MG63 (cell line): ENCODE data around the gene FUT8. TPM values are rescaled to one million over a fixed set of nuclear protein-coding genes. Genes with fewer than 3 reads are reported as not detected.
A peak's percentile ranks its signal among the peaks of the same experiment; 100 is the strongest.

Experiments
- DNase-seq: peaks from one replicate; pipeline ENCODE4 v3.0.0-alpha.2; 2020
- H3K27me3 ChIP-seq: fragments of 250-450 bp; sonication (Bioruptor Pico); 2 replicates; pipeline ENCODE4 v1.5.1; 2020; ENCODE audit warnings: mild to moderate bottlenecking, moderate library complexity
- H3K36me3 ChIP-seq: fragments of 250-450 bp; sonication (Bioruptor Pico); 2 replicates; pipeline ENCODE4 v1.5.1; 2020; ENCODE audit warnings: mild to moderate bottlenecking, moderate library complexity
- H3K4me3 ChIP-seq: fragments of 250-450 bp; sonication (Bioruptor Pico); 2 replicates; pipeline ENCODE4 v1.5.1; 2020; ENCODE audit warnings: mild to moderate bottlenecking, moderate library complexity
- H3K9me3 ChIP-seq: fragments of 250-450 bp; sonication (Bioruptor Pico); 2 replicates; pipeline ENCODE4 v1.5.1; 2020; ENCODE audit warnings: mild to moderate bottlenecking, moderate library complexity
- total RNA-seq: library from RNA; depleted of rRNA; stranded (reverse); fragments of >200 nt; shearing (Covaris generic); gene quantifications from 2 replicates; pipeline ENCODE4 v1.2.3, GENCODE V29; 2014; ENCODE audit warnings: low replicate concordance

FUT8 gene
- total RNA-seq, 1 experiment from 2014 or later, result 19.8 TPM

GRCh38 chr14:65554837-65555236, 142.3 kb downstream of the FUT8 start:
- H3K9me3 ChIP-seq, result no peaks in the 10 kb centered on the region
- no peak for DNase-seq

GRCh38 chr14:65555358-65555757, 142.8 kb downstream of the FUT8 start:
- Histone ChIP-seq H3K27me3 (no peaks in the 10 kb centered on the region), H3K4me3 (no peak overlapping the region), H3K9me3 (no peaks in the 10 kb centered on the region), H3K36me3 (no peaks in the 10 kb centered on the region)
- no peak for DNase-seq

More at GRCh38 chr14:65554837-65555236, 142.3 kb downstream of the FUT8 start:
- no peaks in the 10 kb centered on the region for H3K27me3 ChIP-seq
- H3K4me3 ChIP-seq, result no peak overlapping the region
- H3K36me3 ChIP-seq, result no peaks in the 10 kb centered on the region

GRCh38 chr14:65558363-65558762, 145.8 kb downstream of the FUT8 start:
- no peak for DNase-seq

GRCh38 chr14:65560340-65561027, 148.0 kb downstream of the FUT8 start:
- Histone ChIP-seq H3K36me3 (no peaks in the 10 kb centered on the region), H3K4me3 (no peak overlapping the region), H3K27me3 (no peaks in the 10 kb centered on the region), H3K9me3 (no peaks in the 10 kb centered on the region)
- no peak for DNase-seq

More at GRCh38 chr14:65558363-65558762, 145.8 kb downstream of the FUT8 start:
- Histone ChIP-seq H3K36me3 (no peaks in the 10 kb centered on the region), H3K4me3 (no peak overlapping the region), H3K9me3 (no peaks in the 10 kb centered on the region), H3K27me3 (no peaks in the 10 kb centered on the region)

GRCh38 chr14:65564370-65564769, 151.8 kb downstream of the FUT8 start:
- DNase-seq, result no peak
- Histone ChIP-seq H3K27me3 (no peaks in the 10 kb centered on the region), H3K9me3 (no peaks in the 10 kb centered on the region), H3K4me3 (no peak overlapping the region), H3K36me3 (no peaks in the 10 kb centered on the region)

GRCh38 chr14:65565948-65566347, 153.4 kb downstream of the FUT8 start:
- Histone ChIP-seq H3K27me3 (no peaks in the 10 kb centered on the region), H3K4me3 (no peak overlapping the region), H3K9me3 (no peaks in the 10 kb centered on the region), H3K36me3 (no peaks in the 10 kb centered on the region)
- DNase-seq, result no peak

- H3K36me3 ChIP-seq, result no peaks in the 10 kb centered on the region
- H3K27me3 ChIP-seq, result no peaks in the 10 kb centered on the region
- no peak for DNase-seq
- H3K4me3 ChIP-seq, result no peak overlapping the region
- no peaks in the 10 kb centered on the region for H3K9me3 ChIP-seq
Measured at GRCh38 chr14:65566820-65567522, 154.4 kb downstream of the FUT8 start.

- H3K36me3 ChIP-seq, result no peaks in the 10 kb centered on the region
- DNase-seq, result no peak
Measured at GRCh38 chr14:65574611-65575010, 162.1 kb downstream of the FUT8 start.

GRCh38 chr14:65575389-65575788, 162.9 kb downstream of the FUT8 start:
- Histone ChIP-seq H3K9me3 (no peaks in the 10 kb centered on the region), H3K27me3 (no peaks in the 10 kb centered on the region), H3K36me3 (no peaks in the 10 kb centered on the region), H3K4me3 (no peak overlapping the region)
- no peak for DNase-seq

More at GRCh38 chr14:65574611-65575010, 162.1 kb downstream of the FUT8 start:
- Histone ChIP-seq H3K27me3 (no peaks in the 10 kb centered on the region), H3K4me3 (no peak overlapping the region), H3K9me3 (no peaks in the 10 kb centered on the region)

GRCh38 chr14:65580973-65581372, 168.4 kb downstream of the FUT8 start:
- H3K4me3 ChIP-seq, result no peak overlapping the region
- no peaks in the 10 kb centered on the region for H3K36me3 ChIP-seq
- no peak for DNase-seq
- H3K27me3 ChIP-seq, result no peaks in the 10 kb centered on the region
- H3K9me3 ChIP-seq, result no peaks in the 10 kb centered on the region

GRCh38 chr14:65581378-65581777, 168.8 kb downstream of the FUT8 start:
- H3K4me3 ChIP-seq, result no peak overlapping the region
- no peaks in the 10 kb centered on the region for H3K27me3 ChIP-seq
- no peak for DNase-seq
- no peaks in the 10 kb centered on the region for H3K9me3 ChIP-seq
- H3K36me3 ChIP-seq, result no peaks in the 10 kb centered on the region

GRCh38 chr14:65581799-65582198, 169.3 kb downstream of the FUT8 start:
- H3K4me3 ChIP-seq, result no peak overlapping the region

GRCh38 chr14:65585216-65585615, 172.7 kb downstream of the FUT8 start:
- peak; percentile 8 for DNase-seq
- Histone ChIP-seq H3K4me3 (no peak overlapping the region), H3K27me3 (no peaks in the 10 kb centered on the region), H3K36me3 (no peaks in the 10 kb centered on the region), H3K9me3 (no peaks in the 10 kb centered on the region)

More at GRCh38 chr14:65581799-65582198, 169.3 kb downstream of the FUT8 start:
- DNase-seq, result no peak
- no peaks in the 10 kb centered on the region for H3K27me3 ChIP-seq
- no peaks in the 10 kb centered on the region for H3K9me3 ChIP-seq
- no peaks in the 10 kb centered on the region for H3K36me3 ChIP-seq

- no peak for DNase-seq
- Histone ChIP-seq H3K36me3 (no peaks in the 10 kb centered on the region), H3K4me3 (no peak overlapping the region), H3K27me3 (no peaks in the 10 kb centered on the region), H3K9me3 (no peaks in the 10 kb centered on the region)
Measured at GRCh38 chr14:65588426-65589140, 176.1 kb downstream of the FUT8 start.

GRCh38 chr14:65594153-65594881, 181.8 kb downstream of the FUT8 start:
- DNase-seq, result peak; percentile 2
- Histone ChIP-seq H3K27me3 (no peaks in the 10 kb centered on the region), H3K36me3 (no peaks in the 10 kb centered on the region), H3K4me3 (no peak overlapping the region), H3K9me3 (no peaks in the 10 kb centered on the region)

- H3K9me3 ChIP-seq, result no peaks in the 10 kb centered on the region
- no peaks in the 10 kb centered on the region for H3K27me3 ChIP-seq
- DNase-seq, result no peak
- no peaks in the 10 kb centered on the region for H3K36me3 ChIP-seq
- H3K4me3 ChIP-seq, result no peak overlapping the region
Measured at GRCh38 chr14:65594882-65595237, 182.3 kb downstream of the FUT8 start.

GRCh38 chr14:65599375-65599774, 186.8 kb downstream of the FUT8 start:
- Histone ChIP-seq H3K4me3 (no peak overlapping the region), H3K27me3 (no peaks in the 10 kb centered on the region), H3K9me3 (no peaks in the 10 kb centered on the region), H3K36me3 (no peaks in the 10 kb centered on the region)
- DNase-seq, result no peak
